WI38 (cell line): ENCODE measurements around the gene LBP.
A peak's percentile ranks its signal among the peaks of the same experiment; 100 is the strongest.
"Not testable (repeated sequence)": the region's sequence is repeated elsewhere in the genome, so short reads cannot be mapped to it uniquely, and the experiment has no call there.

Experiments used
- H3K4me3 ChIP-seq: 2 replicates; pipeline ENCODE4 v1.5.1; 2011; ENCODE audit warnings: low read depth, mild to moderate bottlenecking, control low read depth, low read length
- CTCF ChIP-seq: IDR thresholded peaks from 2 replicates; pipeline ENCODE4 v1.5.1; 2012; ENCODE audit warnings: low read depth, mild to moderate bottlenecking, control low read depth, low read length

LBP gene

GRCh38 chr20:38331814-38332213 is 14.5 kb upstream of the LBP start:
- TF ChIP-seq CTCF = no peak
- no peak overlapping the region for H3K4me3 ChIP-seq

- no peak for TF ChIP-seq CTCF
Observed at GRCh38 chr20:38334016-38334415, 12.3 kb upstream of the LBP start.

GRCh38 chr20:38336726-38337125 is 9.6 kb upstream of the LBP start:
- no peak overlapping the region for H3K4me3 ChIP-seq
- no peak for TF ChIP-seq CTCF

More at GRCh38 chr20:38334016-38334415, 12.3 kb upstream of the LBP start:
- H3K4me3 ChIP-seq = no peak overlapping the region

GRCh38 chr20:38337561-38338140 is 8.6 kb upstream of the LBP start:
- TF ChIP-seq CTCF = peak; percentile 27; the same call in 1 of the 2 replicates
- H3K4me3 ChIP-seq = no peak overlapping the region

GRCh38 chr20:38338849-38339520 is 7.3 kb upstream of the LBP start:
- H3K4me3 ChIP-seq = no peak overlapping the region
- TF ChIP-seq CTCF = no peak

- H3K4me3 ChIP-seq = not testable (repeated sequence)
Observed at GRCh38 chr20:38339521-38339896, 6.8 kb upstream of the LBP start.

- no peak overlapping the region for H3K4me3 ChIP-seq
- TF ChIP-seq CTCF = no peak
Observed at GRCh38 chr20:38339997-38340396, 6.3 kb upstream of the LBP start.

- no peak for TF ChIP-seq CTCF
- H3K4me3 ChIP-seq = no peak overlapping the region
Observed at GRCh38 chr20:38340693-38341092, 5.6 kb upstream of the LBP start.
